Cardiac muscle cell (in vitro differentiated cells and primary cell): Measurements from ENCODE around the gene ASPDH. TPM values are rescaled to one million over a fixed set of nuclear protein-coding genes. Genes with fewer than 3 reads are reported as not detected.

Experiments
- DNase-seq, 2 donors: peaks; one replicate each; pipeline versions ENCODE4 v3.0.0 to v3.0.0-alpha.2; 2010 to 2017; ENCODE audit warnings: low read depth in 1 of 2, low spot score in 1 of 2
- H3K27ac ChIP-seq: fragments of 200-600 bp; sonication (generic); 2 replicates; pipeline ENCODE4 v1.5.1; 2016
- H3K27me3 ChIP-seq: fragments of 200-600 bp; sonication (generic); 2 replicates; pipeline ENCODE4 v1.6.0; 2016; ENCODE audit warnings: control low read depth
- H3K36me3 ChIP-seq: fragments of 200-600 bp; sonication (generic); 2 replicates; pipeline ENCODE4 v1.5.1; 2016; ENCODE audit warnings: control low read depth
- H3K4me1 ChIP-seq: fragments of 200-600 bp; sonication (generic); 2 replicates; pipeline ENCODE4 v1.8.1; 2017; ENCODE audit warnings: low read depth, mild to moderate bottlenecking, mixed run types
- H3K4me3 ChIP-seq: fragments of 200-600 bp; sonication (generic); 2 replicates; pipeline ENCODE4 v1.5.1; 2016; ENCODE audit warnings: mild to moderate bottlenecking
- H3K9me3 ChIP-seq: fragments of 200-600 bp; sonication (generic); 2 replicates; pipeline ENCODE4 v1.5.1; 2017; ENCODE audit warnings: low read depth, mild to moderate bottlenecking, control low read depth
- polyA plus RNA-seq: library from polyadenylated mRNA; unstranded; fragments of >200 nt; fragmentation: Nextera tagmentation; extraction: Ambion mirVana; gene quantifications from 2 replicates; pipeline ENCODE4 v1.2.1, GENCODE V29; 2016
- total RNA-seq: library from RNA; depleted of rRNA; stranded (reverse); fragments of >200 nt; gene quantifications from 2 replicates; pipeline ENCODE4 v1.2.3, GENCODE V29; 2016
- TF ChIP-seq, protein P1 (sequence below): IDR thresholded peaks from 2 replicates; pipeline ENCODE4 v1.5.1; 2012; ENCODE audit warnings: low read depth, mild to moderate bottlenecking, low read length

Gene ASPDH
- total and polyA plus RNA-seq, 2 experiments from 2014 or later, result not detected

GRCh38 chr19:50500753-50501151, 13.0 kb downstream of the ASPDH start:
- peaks cover 17% of the 10 kb centered on the region for H3K4me1 ChIP-seq
- peak overlapping the region; percentile 99 for H3K4me3 ChIP-seq
- DNase-seq, result peak in 1 of 2 donors; percentile 95
- peaks cover 21% of the 10 kb centered on the region for H3K36me3 ChIP-seq
- TF ChIP-seq, protein P1, sequence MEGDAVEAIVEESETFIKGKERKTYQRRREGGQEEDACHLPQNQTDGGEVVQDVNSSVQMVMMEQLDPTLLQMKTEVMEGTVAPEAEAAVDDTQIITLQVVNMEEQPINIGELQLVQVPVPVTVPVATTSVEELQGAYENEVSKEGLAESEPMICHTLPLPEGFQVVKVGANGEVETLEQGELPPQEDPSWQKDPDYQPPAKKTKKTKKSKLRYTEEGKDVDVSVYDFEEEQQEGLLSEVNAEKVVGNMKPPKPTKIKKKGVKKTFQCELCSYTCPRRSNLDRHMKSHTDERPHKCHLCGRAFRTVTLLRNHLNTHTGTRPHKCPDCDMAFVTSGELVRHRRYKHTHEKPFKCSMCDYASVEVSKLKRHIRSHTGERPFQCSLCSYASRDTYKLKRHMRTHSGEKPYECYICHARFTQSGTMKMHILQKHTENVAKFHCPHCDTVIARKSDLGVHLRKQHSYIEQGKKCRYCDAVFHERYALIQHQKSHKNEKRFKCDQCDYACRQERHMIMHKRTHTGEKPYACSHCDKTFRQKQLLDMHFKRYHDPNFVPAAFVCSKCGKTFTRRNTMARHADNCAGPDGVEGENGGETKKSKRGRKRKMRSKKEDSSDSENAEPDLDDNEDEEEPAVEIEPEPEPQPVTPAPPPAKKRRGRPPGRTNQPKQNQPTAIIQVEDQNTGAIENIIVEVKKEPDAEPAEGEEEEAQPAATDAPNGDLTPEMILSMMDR, result no peak
- H3K9me3 ChIP-seq, result no peaks in the 10 kb centered on the region
- peak overlapping the region; percentile 100 for H3K27ac ChIP-seq
- no peaks in the 10 kb centered on the region for H3K27me3 ChIP-seq

- H3K27me3 ChIP-seq, result no peaks in the 10 kb centered on the region
- peak overlapping the region; percentile 99 for H3K4me3 ChIP-seq
- H3K4me1 ChIP-seq, result peaks cover 17% of the 10 kb centered on the region
- H3K27ac ChIP-seq, result peak overlapping the region; percentile 100
- H3K36me3 ChIP-seq, result peaks cover 21% of the 10 kb centered on the region
- DNase-seq, result peak in 1 of 2 donors; percentile 96
- no peaks in the 10 kb centered on the region for H3K9me3 ChIP-seq
- TF ChIP-seq, protein P1, result peak; percentile 19
Measured at GRCh38 chr19:50500060-50500752, 13.5 kb downstream of the ASPDH start.

DNA sequence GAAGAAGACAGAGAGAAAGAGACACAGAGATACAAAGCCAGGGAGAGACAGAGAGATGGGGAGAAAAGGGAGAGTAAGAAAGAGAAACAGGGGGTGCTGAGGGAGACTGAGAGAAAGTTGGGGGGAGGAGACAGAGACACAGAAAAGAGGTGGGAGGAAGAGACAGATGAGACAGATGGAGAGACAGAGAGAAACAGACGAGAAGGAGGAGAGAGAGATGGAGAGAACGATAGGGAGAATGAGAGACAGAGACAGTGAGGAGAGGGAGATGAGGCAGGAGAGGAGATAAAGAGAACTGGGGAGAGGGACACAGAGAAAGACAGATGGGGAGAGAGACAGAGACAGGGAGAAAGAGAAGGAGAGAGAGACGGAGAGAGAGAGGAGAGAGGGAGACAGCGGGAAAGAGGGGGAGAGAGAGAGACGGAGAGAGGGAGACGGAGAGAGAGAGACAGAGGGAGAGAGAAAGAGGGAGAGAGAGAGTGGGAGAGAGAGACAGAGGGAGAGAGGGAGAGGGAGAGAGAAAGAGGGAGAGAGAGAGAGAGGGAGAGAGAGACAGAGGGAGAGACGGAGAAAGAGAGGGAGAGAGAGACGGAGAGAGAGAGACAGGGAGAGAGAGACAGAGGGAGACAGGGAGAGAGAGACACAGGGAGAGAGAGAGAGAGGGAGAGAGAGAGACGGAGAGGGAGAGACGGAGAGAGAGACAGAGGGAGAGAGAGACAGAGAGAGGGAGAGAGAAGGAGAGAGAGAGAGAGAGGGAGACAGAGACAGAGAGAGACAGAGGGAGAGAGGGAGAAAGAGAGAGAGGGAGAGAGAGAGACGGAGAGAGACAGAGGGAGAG, 15.3 kb downstream of the ASPDH start:
- TF ChIP-seq, protein P1, result no peak
- H3K36me3 ChIP-seq, result peaks cover 26% of the 10 kb centered on the region
- peak overlapping the region; percentile 100 for H3K27ac ChIP-seq
- peaks cover 17% of the 10 kb centered on the region for H3K4me1 ChIP-seq
- H3K27me3 ChIP-seq, result no peaks in the 10 kb centered on the region
- H3K9me3 ChIP-seq, result no peaks in the 10 kb centered on the region
- no peak for DNase-seq
- peak overlapping the region; percentile 99 for H3K4me3 ChIP-seq

DNA sequence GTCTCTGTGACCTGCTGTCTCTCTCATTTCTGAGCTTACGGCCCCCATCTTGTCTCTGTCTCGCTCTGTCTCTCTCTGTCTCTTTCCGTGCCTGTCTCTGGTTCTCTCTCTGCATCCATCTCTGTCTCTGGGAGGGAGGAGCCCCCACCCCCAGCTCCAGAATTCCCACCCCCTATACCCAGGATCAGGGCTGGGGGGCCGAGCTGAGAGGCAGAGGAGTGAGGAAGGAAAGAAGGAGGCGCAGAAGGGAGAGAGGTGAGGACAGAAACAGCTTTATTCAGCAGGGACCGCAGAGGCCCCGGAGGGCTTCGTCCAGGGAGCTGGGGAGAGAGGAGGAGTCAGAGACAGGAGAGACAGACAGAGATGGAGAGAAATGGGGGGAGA, 16.7 kb downstream of the ASPDH start:
- TF ChIP-seq, protein P1, result no peak
- Histone ChIP-seq H3K4me1 (peaks cover 11% of the 10 kb centered on the region), H3K27me3 (no peaks in the 10 kb centered on the region), H3K9me3 (no peaks in the 10 kb centered on the region), H3K4me3 (peak overlapping the region; percentile 99), H3K36me3 (peaks cover 26% of the 10 kb centered on the region), H3K27ac (peak overlapping the region; percentile 100)
- DNase-seq, result no peak

DNA sequence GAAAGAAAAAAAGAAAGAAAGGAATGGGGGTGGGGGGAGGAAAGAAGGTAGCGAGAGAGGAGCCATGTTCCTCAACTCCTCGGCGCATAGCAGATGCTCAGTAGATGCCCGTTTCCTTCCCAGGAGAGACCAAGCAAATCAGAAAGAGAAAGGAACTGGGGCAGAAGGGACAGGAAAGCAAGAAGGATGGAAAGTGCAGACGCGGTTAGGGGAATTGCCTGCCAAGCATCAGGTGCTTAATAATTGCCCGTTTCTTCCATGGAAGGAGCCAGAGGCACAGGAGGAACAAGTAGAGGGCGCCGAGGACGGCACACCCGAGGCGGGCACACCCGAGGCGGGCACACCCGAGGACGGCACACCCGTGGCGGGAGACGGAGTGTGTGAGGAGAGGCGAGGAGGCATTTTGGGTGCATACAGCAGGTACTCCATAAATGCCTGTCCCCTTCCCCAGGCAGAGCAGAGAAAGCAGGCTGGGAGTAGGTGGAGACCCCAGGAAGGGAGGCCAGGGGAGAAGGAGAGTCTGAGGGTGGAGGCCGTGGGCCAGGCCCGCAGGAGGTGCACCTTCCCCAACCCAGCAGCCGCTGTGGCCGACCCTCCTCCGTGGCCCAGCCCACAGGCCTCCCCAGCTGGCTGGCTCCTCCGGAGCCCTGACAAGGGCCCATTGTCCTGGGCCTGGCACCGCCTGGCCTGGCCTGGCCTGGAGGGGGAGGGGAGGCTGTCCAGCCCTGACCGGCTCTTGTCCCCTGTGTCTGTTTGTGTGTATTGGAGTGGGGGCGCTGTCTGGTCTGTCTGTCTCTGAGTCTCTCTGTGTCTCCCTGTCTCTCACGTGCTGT, 17.3 kb downstream of the ASPDH start:
- H3K27ac ChIP-seq, result peak overlapping the region; percentile 100

More for the DNA sequence above, 17.3 kb downstream of the ASPDH start:
- Histone ChIP-seq H3K9me3 (no peaks in the 10 kb centered on the region), H3K36me3 (peaks cover 26% of the 10 kb centered on the region), H3K27me3 (no peaks in the 10 kb centered on the region), H3K4me1 (peaks cover 12% of the 10 kb centered on the region), H3K4me3 (peak overlapping the region; percentile 99)
- peak; percentile 49 to 52 for DNase-seq
- TF ChIP-seq, protein P1, result no peak
